GM19452 (cell line): ENCODE results near the gene ZNF761.

Experiments
- ATAC-seq: cut with Tn5 transposase; IDR thresholded peaks from one replicate; pipeline ENCODE4 v1.9.1; 2021; ENCODE audit not compliant: unreplicated experiment

The ZNF761 gene

GRCh38 chr19:53504885-53505284 lies 73.1 kb downstream of the ZNF761 start:
- ATAC-seq = no peak

- no peak for ATAC-seq
Observed at GRCh38 chr19:53506728-53507127, 74.9 kb downstream of the ZNF761 start.
